Suprapubic skin (tissue), 4 donors: Measurements from ENCODE around the gene COL23A1.

Source experiments
- EP300 ChIP-seq: sonication (generic); formaldehyde crosslinking; IDR thresholded peaks from one replicate; pipeline ENCODE4 v1.6.1; 2017; ENCODE audit warnings: antibody characterized with exemption
- POLR2A ChIP-seq, 2 donors: fragments of 450-650 bp; IDR thresholded peaks; one replicate each; pipeline ENCODE4 v1.6.1; 2017; ENCODE audit warnings: antibody characterized with exemption in 2 of 2, mild to moderate bottlenecking in 2 of 2, moderate library complexity in 2 of 2
- POLR2AphosphoS5 ChIP-seq, 3 donors: sonication (generic); formaldehyde crosslinking; IDR thresholded peaks; one replicate each; pipeline ENCODE4 v1.6.1; 2017; ENCODE audit warnings: antibody characterized with exemption in 3 of 3
- TF ChIP-seq, protein P1 (sequence below), 2 donors: fragments of 200-600 bp in 1 of 2; fragments of 450-650 bp in 1 of 2; sonication (generic) in 1 of 2; IDR thresholded peaks; one replicate each; pipeline ENCODE4 v1.5.1; 2016 to 2019; ENCODE audit warnings: antibody characterized with exemption in 2 of 2, mild to moderate bottlenecking in 1 of 2, moderate library complexity in 1 of 2

DNA sequence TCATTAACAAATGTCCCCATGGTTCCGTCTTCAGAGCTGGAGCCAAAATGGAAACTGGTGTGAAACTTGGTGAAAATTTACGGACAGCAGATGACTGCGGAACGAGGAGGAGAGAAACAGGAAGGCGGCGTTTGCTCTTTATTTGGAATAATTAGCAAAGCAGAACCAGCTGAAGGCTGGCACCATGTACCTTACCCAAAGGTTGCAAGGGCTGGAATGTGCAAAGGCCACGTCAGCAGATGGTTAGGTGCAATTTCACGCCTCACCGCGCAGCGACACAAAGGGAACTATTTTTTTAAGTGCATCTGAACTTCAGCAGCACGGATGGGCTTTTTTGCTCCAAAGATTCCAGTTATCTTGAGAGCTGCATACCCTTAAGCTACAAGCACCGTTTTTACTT lies 127.4 kb downstream of the COL23A1 start:
- TF ChIP-seq, protein P1, sequence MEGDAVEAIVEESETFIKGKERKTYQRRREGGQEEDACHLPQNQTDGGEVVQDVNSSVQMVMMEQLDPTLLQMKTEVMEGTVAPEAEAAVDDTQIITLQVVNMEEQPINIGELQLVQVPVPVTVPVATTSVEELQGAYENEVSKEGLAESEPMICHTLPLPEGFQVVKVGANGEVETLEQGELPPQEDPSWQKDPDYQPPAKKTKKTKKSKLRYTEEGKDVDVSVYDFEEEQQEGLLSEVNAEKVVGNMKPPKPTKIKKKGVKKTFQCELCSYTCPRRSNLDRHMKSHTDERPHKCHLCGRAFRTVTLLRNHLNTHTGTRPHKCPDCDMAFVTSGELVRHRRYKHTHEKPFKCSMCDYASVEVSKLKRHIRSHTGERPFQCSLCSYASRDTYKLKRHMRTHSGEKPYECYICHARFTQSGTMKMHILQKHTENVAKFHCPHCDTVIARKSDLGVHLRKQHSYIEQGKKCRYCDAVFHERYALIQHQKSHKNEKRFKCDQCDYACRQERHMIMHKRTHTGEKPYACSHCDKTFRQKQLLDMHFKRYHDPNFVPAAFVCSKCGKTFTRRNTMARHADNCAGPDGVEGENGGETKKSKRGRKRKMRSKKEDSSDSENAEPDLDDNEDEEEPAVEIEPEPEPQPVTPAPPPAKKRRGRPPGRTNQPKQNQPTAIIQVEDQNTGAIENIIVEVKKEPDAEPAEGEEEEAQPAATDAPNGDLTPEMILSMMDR (IDR thresholded peaks at IDR 0.05): no peak
- TF ChIP-seq POLR2A (IDR thresholded peaks at IDR 0.05) (no peak), EP300 (no peak), POLR2AphosphoS5 (IDR thresholded peaks at IDR 0.05) (no peak)
